HG02943 (cell line): ENCODE data around the gene CPSF4L.
"Not testable (repeated sequence)": the region's sequence is repeated elsewhere in the genome, so short reads cannot be mapped to it uniquely, and the experiment has no call there.

Experiments used
- ATAC-seq: cut with Tn5 transposase; IDR thresholded peaks from one replicate; pipeline ENCODE4 v1.9.1; 2021; ENCODE audit warnings: mild to moderate bottlenecking, low read depth, moderate library complexity; ENCODE audit not compliant: unreplicated experiment

CPSF4L gene

DNA sequence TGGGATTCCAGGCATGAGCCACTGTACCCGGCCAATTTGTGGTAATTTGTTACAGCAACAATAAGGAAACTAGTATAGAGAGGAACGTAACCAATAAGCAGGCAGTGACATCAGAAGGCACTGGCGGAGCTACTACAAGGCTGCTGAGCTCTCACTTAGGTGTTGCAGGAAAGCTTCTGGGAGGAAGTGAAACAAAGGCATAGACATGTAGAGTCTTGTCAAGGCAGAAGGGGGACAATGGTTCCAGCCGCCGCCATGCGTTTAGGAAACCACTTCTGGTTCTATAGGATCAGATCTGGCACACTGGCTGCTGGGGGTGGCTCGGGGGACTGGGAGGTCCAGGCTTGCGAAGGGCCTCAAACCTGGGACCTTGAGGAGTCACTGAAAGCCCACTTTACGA lies 9.4 kb upstream of the CPSF4L start:
- ATAC-seq, result peak; percentile 95

DNA sequence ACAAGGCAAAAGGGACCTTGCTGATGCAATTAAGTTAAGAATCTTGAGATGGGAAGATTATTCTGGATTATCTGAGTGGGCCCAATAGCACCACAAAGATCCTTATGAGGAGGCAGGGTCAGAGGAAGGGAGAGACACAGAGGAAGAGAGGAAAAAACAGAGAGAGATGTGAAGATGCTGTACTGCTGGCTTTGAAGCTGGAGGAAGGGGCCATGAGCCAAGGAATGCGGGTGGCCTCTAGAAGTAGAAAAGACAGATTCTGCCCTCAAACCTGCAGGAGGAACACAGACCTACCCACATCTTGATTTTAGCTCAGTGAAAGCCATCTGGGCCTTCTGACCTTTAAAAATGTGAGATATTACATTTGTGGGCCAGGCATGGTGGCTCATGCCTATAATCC lies 8.1 kb upstream of the CPSF4L start:
- ATAC-seq, result no peak

DNA sequence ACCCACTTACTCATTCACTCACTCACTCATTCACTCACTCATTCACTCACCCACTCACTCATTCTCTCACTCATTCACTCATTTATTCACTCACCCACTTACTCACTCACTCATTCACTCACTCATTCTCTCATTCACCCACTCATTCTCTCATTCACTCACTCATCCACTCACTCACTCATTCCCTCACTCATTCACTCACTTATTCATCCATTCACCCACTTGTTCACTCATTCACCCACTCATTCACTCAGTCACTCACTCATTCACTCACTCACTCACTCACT lies 7.6 kb upstream of the CPSF4L start:
- no peak for ATAC-seq

DNA sequence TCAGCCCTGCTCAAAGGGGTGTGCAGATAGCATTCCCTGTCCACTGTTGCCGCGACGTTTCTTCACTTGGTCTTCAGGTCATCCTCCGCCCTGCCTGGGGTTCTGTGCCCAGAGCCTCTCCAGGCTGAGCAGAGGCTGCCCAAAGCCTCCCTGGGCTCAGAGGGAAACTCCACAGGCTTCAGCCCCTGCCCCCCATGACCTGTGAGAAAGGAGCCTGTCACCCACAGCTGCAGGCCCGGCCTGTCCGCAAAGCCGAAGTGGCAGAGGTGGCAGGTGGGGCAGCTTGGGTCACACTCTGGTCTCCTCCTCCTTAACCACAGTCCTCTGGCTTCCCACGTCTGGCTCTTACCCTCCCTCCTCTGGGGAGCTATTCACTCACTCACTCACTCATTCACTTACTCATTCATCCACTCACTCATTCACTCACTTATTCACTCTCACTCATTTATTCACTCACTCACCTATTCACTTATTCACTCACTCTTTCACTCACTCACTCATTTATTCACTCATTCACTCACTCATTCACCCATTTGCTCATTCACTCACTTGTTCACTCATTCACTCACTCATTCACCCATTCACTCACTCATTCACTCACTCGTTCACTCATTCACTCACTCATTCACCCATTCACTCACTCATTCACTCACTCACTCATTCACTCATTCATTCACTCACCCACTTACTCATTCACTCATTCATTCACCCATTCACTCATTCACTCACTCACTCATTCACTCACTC lies 7.1 kb upstream of the CPSF4L start:
- no peak for ATAC-seq

DNA sequence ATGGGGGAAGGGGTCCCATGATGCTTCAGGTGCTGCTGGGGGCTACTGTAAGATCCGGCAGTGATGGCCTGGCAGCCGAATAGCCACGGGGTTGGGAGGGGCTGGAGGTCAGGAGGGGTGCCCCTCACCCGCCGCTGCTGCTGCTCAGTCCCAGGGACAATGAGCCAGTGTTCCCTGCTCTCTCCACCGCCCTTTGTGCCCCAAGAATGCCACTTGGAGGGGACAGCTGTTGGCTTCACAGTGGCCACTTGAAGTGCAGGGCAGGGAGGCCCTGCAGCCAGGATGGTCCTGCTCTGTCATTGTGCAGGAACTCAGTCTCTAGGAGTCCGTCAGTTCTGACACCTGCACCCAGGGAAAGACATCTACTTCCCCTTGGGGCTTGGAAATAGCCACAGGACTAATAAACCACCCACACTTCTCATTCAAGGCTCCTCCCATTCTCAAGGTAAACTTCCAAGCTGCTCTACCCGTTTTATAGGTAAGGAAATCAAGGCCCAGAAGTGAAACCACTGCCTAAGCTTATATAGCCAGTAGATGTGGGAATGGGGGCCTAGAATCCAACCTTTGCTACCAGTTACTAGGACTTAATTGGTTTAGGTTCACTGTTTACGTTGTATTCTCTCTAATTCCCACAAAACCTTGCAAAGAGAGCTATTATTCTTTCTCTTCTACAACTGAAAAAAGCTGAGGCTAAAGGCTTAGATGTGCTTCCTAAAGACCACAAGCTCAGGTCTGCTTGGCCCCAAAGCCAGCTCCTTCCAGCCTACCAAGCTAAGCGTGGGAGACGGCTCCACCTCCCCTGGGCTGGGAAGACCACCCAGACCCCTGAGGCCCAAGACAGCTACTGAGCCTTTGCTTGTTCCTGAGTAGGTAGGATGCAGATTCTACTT lies 6.2 kb upstream of the CPSF4L start:
- no peak for ATAC-seq

DNA sequence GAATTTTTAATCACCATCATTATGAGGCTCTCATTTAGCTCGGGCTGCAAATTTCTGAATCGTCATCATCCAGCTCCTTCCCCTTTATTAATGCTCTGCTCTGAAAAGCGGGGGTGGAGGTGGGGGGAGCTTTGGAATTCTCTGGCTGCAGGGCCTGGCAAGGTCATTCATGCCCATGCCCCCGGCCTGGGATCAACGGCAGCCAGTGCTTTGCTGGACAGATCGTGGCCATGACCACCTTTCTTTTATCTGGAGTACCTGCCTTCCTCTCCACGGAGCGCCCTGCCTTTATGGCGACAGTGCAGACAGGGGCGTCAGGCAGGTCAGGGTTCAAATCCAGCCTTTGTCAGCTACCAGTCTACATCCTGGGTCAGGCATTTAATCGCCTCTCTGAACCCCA lies 5.1 kb upstream of the CPSF4L start:
- no peak for ATAC-seq

DNA sequence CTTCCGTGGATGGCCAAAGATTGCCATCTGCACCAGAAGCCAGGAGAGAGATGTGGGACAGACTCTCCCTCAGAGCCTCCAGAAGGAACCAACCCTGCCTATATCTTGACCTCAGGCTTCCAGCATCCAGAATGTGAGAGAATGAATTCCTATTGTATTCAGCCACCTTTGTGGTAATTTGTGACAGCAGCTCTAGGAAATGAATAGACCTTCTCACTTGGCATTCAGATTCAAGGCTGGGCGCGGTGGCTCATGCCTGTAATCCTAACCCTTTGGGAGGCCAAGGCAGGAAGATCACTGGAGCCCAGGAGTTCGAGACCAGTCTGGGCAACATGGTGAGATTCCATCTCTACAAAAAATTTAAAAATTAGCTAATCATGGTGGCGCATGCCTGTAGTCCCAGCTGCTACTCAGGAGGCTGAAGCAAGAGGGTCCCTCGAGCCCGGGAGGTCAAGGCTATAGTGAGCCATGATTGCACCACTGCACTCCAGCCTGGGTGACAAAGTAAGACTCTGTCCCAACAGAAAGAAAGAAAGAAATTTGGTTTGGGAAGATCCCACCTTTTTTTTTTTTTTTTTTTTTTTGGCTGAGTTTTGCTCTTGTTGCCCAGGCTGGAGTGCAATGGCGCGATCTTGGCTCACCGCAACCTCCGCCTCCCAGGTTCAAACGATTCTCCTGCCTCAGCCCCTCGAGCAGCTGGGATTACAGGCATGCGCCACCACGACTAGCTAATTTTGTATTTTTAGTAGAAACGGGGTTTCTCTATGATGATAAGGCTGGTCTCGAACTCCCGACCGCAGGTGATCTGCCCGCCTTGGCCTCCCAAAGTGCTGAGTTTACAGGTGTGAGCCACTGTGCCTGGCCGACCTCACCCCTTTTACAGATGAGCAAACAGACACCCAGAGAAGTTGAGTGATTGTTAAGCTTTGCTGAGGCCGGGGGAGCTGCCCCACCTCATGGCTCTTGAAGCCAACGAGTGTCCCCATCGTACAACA lies 4.3 kb upstream of the CPSF4L start:
- no peak for ATAC-seq

DNA sequence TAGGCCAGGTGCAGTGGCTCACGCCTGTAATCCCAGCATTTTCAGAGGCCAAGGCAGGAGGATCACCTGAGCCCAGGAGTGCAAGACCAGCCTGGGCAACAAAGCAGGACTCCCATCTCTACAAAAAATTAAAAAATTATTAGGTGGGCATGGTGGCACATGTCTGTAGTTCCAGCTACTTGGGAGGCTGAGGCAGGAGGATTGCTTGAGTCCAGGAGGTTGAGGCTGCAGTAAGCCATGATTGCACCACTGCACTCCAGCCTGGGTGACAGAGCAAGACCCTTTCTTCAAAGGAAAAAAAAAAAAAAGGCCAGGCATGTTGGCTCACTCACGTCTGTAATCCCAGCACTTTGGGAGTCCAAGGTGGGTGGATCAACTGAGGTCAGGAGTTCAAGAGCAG lies 2.8 kb upstream of the CPSF4L start:
- not testable (repeated sequence) for ATAC-seq

DNA sequence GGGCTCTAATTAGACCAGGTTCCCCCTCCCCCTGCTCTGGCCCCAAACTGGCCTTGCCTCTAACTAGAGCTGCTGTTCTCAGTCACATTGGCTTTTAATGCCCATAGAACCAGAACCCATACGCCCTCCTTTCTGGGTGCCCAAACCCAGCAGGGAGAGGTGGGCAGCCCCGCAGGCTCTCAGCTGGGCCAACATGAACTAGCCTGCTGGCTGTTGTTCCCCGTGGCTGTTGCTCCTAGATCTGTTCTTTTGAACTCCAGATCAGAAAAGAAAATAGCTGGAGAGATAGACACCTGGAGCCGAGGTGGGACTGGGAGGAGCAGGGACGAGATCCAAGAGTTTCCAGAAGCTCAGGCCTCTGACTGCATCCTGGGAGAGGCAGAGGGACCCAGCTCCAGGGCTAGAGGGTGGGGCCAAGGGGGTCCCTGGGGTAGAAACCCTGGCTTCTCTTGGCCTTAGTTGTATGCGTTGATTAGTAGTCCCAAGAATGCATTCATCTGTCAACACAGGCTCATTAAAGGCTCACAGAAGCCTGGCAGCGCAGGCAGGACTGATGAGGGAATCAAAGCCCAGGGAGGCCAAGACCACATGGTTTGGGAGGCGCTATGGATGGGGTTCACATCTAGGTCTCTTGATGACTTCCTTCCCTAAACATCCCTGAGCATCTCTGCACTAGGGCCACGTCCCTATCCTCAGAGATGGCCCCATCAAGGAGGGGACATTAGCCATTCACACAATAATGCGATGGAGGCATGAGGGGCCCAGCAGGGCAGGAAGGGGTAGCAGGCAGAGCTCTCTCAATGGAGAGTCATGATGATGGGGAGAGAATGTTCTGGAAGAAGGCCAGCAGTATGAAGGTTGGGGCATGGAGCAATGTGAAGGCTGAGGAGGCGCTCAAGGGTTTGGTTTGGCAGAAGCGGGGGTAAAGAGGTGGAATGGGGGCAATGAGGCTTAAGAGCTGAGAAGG lies 1.3 kb upstream of the CPSF4L start:
- ATAC-seq, result no peak

DNA sequence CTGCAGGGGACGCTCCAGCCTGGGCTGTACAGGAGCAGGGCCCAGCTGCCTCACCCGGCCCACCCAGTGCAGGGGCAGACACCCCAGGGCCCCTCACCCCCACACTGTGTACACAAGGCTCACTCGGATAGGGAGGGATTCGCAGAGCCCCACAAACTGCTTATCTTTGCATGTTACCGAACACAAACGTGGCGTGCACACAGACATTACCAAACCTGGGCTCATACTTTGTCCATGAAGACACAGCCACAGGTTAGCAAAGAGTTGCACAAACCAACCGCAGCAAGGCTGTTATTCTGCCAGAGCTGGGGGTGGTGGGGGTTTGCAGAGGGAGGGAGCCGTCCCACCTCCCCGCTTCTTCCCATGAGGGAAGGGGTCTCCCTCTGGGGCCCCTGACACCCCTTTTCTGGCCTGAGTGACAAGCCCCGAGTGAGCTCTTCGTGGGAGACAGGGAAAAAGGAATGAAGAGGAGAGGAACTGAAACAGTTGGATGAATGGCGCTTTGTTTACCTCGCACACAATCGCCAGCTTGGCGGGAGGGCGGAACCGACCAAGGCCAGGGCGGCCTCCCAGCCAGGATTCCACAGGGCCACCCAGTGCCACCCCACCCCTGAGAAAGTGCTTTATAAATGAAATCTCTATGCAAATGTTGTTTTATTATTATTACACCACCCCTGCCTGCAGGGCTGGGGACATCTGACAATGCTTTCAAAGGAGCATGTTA lies 434 bp upstream of the CPSF4L start:
- no peak for ATAC-seq

DNA sequence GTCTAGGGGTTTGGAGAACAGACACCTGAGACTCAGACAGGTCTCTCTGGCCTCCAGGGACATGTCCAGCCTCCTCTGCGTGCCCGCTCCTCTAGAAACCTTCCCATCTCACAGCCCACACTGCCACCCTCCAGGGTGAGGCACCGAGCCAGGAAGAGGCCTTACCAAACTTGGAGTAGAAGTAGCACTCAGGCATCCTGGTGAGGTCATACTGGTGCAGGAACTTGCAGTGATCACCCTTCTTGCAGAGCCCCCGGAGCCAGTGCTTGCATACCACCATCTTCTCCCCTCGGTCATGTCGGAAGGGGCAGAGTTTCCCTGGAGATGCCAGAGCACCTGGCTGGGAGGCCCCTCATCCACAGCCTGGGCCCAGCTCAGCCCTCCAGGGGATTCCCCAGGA lies 4.2 kb downstream of the CPSF4L start:
- ATAC-seq, result no peak

DNA sequence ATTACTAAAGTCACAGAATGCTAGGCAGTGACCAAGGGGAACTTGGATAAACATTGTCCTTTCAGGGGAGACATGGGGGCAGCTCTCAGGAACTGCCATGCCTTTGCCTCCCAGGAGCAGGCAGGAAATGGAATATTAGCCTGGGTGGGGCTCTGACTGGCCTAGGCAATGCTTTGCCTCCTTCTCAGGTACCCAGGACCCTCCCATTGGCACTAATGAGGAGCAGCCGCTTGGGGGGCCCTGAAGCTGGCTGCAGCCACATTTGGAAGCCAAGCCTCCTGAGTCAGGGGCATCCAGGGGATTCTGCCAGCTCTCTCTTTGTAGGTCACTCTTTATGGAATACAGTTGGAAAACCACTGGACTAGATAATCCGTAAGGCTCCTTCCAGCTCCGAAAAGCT lies 5.5 kb downstream of the CPSF4L start:
- ATAC-seq, result no peak

DNA sequence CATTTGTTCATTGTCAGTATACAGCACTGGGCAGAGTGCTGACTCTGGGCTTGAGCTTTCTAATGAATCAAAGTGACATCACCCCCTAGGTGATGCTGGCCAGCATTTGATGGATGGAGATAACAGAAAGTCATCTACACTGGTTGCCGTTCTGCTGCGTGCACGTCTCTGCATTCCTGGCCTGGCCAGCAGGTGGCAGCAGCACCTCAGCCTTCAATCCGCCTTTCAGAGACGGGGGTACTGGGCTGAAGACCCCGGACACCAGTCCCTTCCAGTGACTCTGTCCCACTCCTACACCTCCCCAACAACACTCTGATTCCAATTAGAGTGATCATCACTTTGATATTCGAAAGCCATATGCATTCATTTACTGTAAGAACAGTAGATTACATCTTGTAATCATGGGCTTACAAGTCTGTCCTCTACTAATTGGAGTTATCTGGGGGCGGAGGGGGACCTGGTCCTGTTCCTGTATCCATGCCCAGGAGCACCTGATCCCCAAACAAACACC lies 6.0 kb downstream of the CPSF4L start:
- no peak for ATAC-seq

DNA sequence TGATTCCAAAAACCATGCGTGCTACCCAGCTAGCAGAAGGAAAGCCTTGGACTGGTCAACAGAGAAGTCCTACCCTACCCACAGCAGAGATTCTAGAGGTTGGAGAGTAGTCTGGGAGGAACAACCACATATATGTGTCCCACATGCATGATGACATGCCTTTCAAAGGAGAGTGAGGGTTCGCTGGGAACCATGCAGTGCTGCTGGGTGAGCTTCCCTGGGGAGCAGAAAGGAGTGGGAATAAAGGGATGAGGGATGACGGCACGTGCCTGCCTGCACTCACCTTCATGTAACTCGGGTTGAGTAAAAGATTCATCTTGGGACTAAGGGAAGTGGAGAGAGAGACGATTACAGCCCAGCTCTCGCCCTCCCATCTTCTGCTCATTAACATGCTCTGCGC lies 9.8 kb downstream of the CPSF4L start:
- no peak for ATAC-seq

DNA sequence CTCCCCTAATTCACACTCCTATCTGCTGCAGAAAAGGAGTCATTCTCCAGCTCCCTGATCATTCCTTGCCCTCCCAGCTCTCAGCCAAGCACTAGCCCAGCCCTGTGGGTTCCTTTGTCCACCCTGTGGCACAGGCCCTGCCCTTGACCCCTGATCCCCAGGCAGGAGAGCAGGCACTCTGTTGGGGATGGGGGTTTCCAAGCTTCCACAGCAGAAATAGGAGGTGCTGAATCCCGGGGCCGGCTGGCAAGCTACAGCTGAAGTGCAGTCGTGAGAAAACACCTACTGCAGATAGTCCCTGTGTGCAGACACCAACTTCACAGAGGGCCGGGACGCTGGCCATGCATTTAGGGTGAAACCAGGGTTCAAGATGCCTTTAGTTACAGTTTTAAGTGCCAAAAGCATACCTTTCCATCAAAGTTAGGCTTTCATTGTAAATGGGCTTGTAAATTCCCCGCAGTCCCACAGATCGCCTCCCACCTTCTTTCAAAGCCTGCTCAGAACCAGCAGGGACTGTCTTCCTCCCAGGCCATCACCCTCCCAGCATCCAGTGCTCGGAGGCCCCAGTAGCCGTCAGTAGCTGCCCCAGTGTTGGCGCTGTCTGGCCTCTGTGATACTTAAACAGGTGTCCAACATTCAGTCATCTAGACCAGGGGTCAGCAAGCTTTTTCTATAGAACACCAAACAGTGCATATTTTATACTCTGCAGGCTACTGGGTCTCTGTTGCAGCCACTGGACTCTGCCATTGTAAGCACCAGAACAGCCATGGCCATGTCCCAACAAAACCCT lies 10.6 kb downstream of the CPSF4L start:
- ATAC-seq, result no peak

DNA sequence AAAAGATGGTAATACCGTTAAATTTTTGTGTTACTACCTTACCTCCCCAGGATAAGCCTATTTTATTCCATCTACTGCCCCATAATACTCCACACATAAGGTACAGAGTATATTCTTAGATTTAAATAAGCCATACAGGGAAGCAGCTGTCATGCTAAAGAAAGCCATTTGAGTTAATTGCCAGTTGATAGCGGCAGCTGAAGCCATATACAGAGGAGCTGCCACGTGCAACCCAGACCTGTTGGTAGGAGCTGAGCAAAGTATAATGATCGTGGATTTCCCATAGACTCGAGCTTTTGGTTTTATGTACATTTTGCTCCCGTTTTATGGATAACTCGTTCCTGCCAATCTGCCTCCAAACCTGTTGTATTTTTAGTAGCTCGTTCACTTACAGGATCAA lies 12.0 kb downstream of the CPSF4L start:
- ATAC-seq, result no peak

DNA sequence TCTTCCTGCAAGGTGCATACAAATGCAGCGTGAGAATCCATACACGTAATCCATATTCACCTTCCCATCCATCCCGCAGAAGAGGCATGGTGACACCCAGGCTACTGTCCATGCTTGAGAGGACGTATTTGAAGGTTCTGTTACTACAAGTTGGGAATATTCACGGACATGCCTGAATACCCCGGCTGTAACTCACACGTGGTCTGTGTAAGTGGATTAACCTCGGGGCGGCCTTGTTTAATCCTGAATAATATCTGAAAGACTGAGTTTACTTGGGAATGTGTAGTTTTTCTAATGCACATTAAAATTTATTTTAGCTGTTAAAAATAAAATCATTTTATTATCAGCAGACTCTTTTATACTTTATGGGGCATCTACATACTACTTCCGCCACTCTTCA lies 13.1 kb downstream of the CPSF4L start:
- ATAC-seq, result no peak

DNA sequence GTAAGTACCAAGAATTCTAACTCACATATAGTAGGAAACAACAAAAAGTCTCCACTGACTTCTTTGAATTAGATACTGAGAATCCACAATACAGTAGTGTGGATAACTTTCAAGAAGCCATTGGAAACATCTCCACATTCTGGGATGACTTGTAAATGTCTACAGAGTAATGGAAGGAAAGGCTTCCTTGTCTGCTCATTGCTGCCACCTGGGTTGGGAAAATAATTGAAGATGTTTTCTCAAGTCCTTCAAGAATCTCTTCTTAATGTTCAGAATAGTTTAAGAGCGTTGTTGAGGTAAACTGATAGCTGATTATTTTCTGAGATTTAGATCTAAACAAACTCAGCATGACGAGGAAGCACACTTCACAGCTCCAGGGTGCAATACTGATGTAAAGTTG lies 14.0 kb downstream of the CPSF4L start:
- ATAC-seq, result no peak
